H1 (cell line): Measurements from ENCODE around the gene ITM2A.

Experiments used
- CTCF ChIP-seq, 3 experiments: IDR thresholded peaks; 1 replicate in 2 of 3; 2 replicates in 1 of 3; pipeline versions ENCODE4 v1.5.1 to v1.6.1; 2011; ENCODE audit warnings: low read length in 3 of 3, mild to moderate bottlenecking in 3 of 3, inconsistent platforms in 2 of 3, low read depth in 1 of 3, moderate library complexity in 1 of 3; ENCODE audit not compliant: insufficient read depth in 1 of 3; ENCODE audit errors: control extremely low read depth in 1 of 3
- EP300 ChIP-seq, 2 experiments: IDR thresholded peaks; 1 replicate in 1 of 2; 2 replicates in 1 of 2; pipeline ENCODE4 v1.6.1; 2011 to 2012; ENCODE audit warnings: low read depth in 2 of 2, low read length in 2 of 2, mild to moderate bottlenecking in 2 of 2, borderline replicate concordance in 1 of 2, inconsistent platforms in 1 of 2, moderate library complexity in 1 of 2
- EZH2 ChIP-seq: fragments of 200-600 bp; sonication (generic); IDR thresholded peaks from 2 replicates; pipeline ENCODE4 v1.7.1; 2012; ENCODE audit warnings: low read depth, mild to moderate bottlenecking, moderate library complexity, low read length, inconsistent platforms; ENCODE audit not compliant: severe bottlenecking
- KDM1A ChIP-seq: fragments of 200-600, 300-600 bp; sonication (generic); IDR thresholded peaks from 2 replicates; pipeline ENCODE4 v1.7.1; 2016; ENCODE audit warnings: mild to moderate bottlenecking, low read length, borderline replicate concordance
- NRF1 ChIP-seq: IDR thresholded peaks from 2 replicates; pipeline ENCODE4 v1.6.1; 2011; ENCODE audit warnings: mild to moderate bottlenecking, low read depth, low read length, improper control_type of control experiment
- POLR2A ChIP-seq, 2 experiments: IDR thresholded peaks; 1 replicate in 1 of 2; 2 replicates in 1 of 2; pipeline ENCODE4 v1.6.1; 2011; ENCODE audit warnings: low read depth in 2 of 2, low read length in 2 of 2, mild to moderate bottlenecking in 2 of 2; ENCODE audit errors: control extremely low read depth in 1 of 2
- POU5F1 ChIP-seq: IDR thresholded peaks from 2 replicates; pipeline ENCODE4 v1.6.1; 2011; ENCODE audit warnings: low read depth, mild to moderate bottlenecking, low read length, moderate library complexity
- RFX5 ChIP-seq: IDR thresholded peaks from 2 replicates; pipeline ENCODE4 v1.6.1; 2011; ENCODE audit warnings: low read depth, low read length, improper control_type of control experiment, borderline replicate concordance
- SIX5 ChIP-seq: IDR thresholded peaks from 2 replicates; pipeline ENCODE4 v1.6.1; 2011; ENCODE audit warnings: mild to moderate bottlenecking, low read depth, low read length
- SP1 ChIP-seq: IDR thresholded peaks from 2 replicates; pipeline ENCODE4 v1.6.1; 2011; ENCODE audit warnings: low read depth, low read length
- SRF ChIP-seq: IDR thresholded peaks from 2 replicates; pipeline ENCODE4 v1.6.1; 2011; ENCODE audit warnings: mild to moderate bottlenecking, low read depth, low read length, moderate library complexity
- SUZ12 ChIP-seq: fragments of 200-600 bp; sonication (generic); IDR thresholded peaks from 2 replicates; pipeline ENCODE4 v1.6.1; 2012; ENCODE audit warnings: mild to moderate bottlenecking, inconsistent platforms, low read length, moderate library complexity, mixed read lengths
- TAF1 ChIP-seq: IDR thresholded peaks from 2 replicates; pipeline ENCODE4 v1.6.1; 2011; ENCODE audit warnings: mild to moderate bottlenecking, low read depth, low read length
- TF ChIP-seq, protein P1 (sequence below): IDR thresholded peaks from 2 replicates; pipeline ENCODE4 v1.6.1; 2012; ENCODE audit warnings: inconsistent platforms

GRCh38 chrX:79412972-79413371, 45.8 kb upstream of the ITM2A start:
- TF ChIP-seq SRF (no peak), CTCF (IDR thresholded peaks at IDR 0.05; ENCODE audit: control extremely low read depth in 1 of 3, insufficient read depth in 1 of 3, low read depth in 1 of 3, low read length in 3 of 3) (no peak; a peak in 1 of 4 replicates), SIX5 (no peak), KDM1A (no peak), TAF1 (no peak), EZH2 (no peak), NRF1 (no peak), POLR2A (IDR thresholded peaks at IDR 0.05; ENCODE audit: control extremely low read depth in 1 of 2, low read depth in 2 of 2, low read length in 2 of 2) (no peak), SP1 (no peak), SUZ12 (no peak), EP300 (IDR thresholded peaks at IDR 0.05; ENCODE audit: borderline replicate concordance in 1 of 2, low read depth in 2 of 2, low read length in 2 of 2) (no peak), RFX5 (no peak), POU5F1 (no peak)
- TF ChIP-seq, protein P1, sequence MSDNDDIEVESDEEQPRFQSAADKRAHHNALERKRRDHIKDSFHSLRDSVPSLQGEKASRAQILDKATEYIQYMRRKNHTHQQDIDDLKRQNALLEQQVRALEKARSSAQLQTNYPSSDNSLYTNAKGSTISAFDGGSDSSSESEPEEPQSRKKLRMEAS = no peak
